GM13976 (cell line): ENCODE data around the gene USHBP1.

Source experiments
- DNase-seq: peaks from one replicate; pipeline ENCODE4 v3.0.0; 2012; ENCODE audit warnings: low spot score
- CTCF ChIP-seq: IDR thresholded peaks from 2 replicates; pipeline ENCODE4 v1.5.1; 2012; ENCODE audit warnings: borderline replicate concordance, mild to moderate bottlenecking; ENCODE audit not compliant: insufficient read depth; ENCODE audit errors: extremely low read depth, missing control alignments, control extremely low read depth
- in situ Hi-C: fragments of 300-500 bp; cut with MboI; formaldehyde crosslinking; loops from one replicate; pipeline ENCODE4 v1.12.0; 2022; ENCODE audit warnings: low sequenced_read_pairs, mixed read lengths, inconsistent platforms; ENCODE audit not compliant: unreplicated experiment

Gene USHBP1

DNA sequence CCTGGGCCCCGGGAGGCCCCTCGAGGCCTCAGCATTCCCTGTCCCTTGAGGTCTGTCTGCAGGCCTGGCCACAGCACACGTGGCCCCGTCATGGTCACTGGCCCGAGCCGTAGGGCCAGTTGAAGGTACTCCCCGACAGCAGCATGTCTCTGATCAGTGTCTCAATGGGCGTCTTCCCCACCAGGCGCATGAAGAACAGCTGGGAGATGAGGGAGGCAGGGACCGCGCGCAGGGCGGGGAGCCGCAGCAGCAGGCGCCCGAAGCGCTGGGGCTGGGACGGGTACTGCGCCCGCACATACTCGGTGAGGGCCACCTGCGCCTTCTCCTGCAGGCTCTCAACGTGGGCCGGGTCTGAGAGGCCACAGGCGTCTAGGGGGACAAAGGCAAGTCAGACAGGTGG, 32.3 kb downstream of the USHBP1 start:
- TF ChIP-seq CTCF, result no peak
- in situ Hi-C loops, result loop anchor here (25.0 kb wide), 1 partner anchor 170 kb away; no protein-coding TSS in a partner anchor
- no peak for DNase-seq

DNA sequence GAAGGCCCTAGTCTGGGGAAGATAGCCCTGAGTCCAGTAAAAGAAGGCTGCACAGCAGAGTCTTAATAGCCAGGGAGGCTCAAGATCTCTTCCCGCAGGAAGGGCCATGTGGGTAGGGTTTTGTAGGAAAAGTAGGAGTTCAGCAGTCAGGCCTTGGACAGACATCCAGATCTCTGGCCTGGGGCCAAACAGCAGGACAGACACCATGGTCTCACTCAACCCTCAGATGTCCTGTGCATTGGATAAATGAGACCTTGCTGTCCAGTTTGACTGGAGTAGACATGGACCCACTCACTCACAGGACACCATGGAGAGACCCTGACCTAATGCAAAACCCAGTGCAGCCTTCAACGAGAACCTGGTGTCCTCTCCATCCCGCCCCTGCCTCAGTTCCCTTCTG, 34.7 kb downstream of the USHBP1 start:
- no peak for TF ChIP-seq CTCF
- DNase-seq, result no peak
- in situ Hi-C loops, result loop anchor here (25.0 kb wide), 1 partner anchor 168 kb away; no protein-coding TSS in a partner anchor

DNA sequence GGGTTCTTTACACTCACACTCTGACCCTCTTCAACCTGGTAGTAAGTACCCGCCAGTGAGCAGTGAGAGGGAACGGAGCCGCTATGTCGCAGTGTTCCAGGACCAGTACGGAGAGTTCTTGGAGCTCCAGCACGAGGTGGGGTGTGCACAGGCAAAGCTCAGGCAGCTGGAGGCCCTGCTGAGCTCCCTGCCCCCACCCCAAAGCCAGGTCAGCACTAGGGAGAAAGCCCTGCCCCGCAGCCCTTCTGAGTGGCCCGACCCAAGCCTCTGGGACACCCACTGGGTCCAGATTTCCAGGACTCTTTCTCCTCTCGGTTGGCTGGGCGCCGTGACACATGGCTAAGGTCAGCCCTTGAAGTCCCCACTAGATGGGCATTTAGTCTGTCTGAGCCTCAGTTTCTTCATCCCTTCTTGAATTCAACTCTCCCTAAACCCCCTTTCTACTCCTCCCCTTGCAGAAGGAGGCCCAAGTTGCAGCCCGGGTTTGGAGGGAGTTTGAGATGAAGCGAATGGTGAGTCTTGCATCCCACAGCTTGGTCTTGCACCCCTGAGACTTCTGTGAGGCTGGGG, 36.7 kb downstream of the USHBP1 start:
- in situ Hi-C loops, result loop anchor here (25.0 kb wide), 1 partner anchor 166 kb away; no protein-coding TSS in a partner anchor
- TF ChIP-seq CTCF, result no peak
- DNase-seq, result no peak

DNA sequence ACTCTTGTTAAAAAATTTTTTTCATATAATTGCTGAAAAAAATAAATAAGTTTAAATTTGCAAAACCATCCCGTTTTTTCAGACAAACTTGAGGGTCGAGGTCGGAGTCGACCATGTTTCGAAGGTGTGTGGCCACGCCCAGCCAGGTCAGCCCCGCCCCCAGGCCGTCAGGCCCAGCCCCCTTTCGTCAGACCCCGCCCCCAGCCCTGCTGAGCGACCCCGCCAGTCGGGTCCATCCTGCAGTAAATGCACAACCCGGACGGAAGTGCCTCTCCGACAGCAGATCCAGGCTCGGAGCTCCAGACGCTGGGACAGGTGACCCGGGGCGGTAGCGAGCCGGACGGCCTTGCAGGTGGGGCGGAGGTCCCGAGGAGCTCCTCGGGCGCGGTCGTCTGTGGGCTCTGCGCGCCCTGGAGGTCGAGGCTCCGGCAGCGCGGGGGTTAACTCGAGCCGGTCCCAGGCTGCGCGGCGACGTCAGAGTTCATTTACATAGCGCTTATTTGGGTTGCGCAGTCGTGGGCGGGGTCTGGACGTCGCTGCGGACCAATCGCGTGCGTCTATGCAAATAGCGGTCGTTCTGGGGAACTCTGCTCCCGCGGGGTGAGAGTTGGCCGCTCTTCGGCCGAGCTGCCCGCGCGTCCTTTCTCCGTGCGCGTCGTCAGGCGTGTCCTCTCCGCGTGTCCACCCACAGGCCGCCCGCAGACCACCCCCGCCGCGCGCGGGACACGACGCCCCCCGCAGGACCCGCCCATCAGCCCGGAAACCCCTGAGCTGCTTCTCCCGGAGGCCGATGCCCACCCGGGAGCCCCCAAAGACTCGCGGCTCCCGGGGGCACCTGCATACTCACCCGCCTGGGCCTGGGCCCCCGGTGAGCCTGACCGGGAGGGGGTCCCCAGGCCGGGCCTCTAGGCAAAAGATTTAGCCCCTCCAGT, 38.3 kb downstream of the USHBP1 start, which contains the start of gene OCEL1:
Gene OCEL1, plus strand, starts transcription at position 225 of the 932 bp plus-strand sequence. Its CDS starts 22 bp downstream, at position 247.
- no peak for TF ChIP-seq CTCF
- peak; percentile 96 for DNase-seq
- in situ Hi-C loops, result loop anchor here (25.0 kb wide), 1 partner anchor 164 kb away; no protein-coding TSS in a partner anchor

GRCh38 chr19:17225053-17225452, 39.5 kb downstream of the USHBP1 start:
- DNase-seq, result no peak
- no peak for TF ChIP-seq CTCF
- in situ Hi-C loops, result loop anchor here (25.0 kb wide), 1 partner anchor 163 kb away; no protein-coding TSS in a partner anchor

GRCh38 chr19:17220207-17220758, 44.3 kb downstream of the USHBP1 start:
- in situ Hi-C loops, result no loop called here
- no peak for DNase-seq
- no peak for TF ChIP-seq CTCF
